GM21515 (cell line): ENCODE measurements around the gene ACACA.

Source experiments
- ATAC-seq: cut with Tn5 transposase; IDR thresholded peaks from one replicate; pipeline ENCODE4 v1.9.1; 2021; ENCODE audit not compliant: unreplicated experiment

Gene ACACA

GRCh38 chr17:37239690-37240334 lies 166.8 kb downstream of the ACACA start:
- ATAC-seq, result no peak

GRCh38 chr17:37234106-37234505 lies 172.5 kb downstream of the ACACA start:
- no peak for ATAC-seq

GRCh38 chr17:37233036-37233435 lies 173.6 kb downstream of the ACACA start:
- no peak for ATAC-seq

GRCh38 chr17:37231887-37232286 lies 174.7 kb downstream of the ACACA start:
- no peak for ATAC-seq

GRCh38 chr17:37230633-37231032 lies 176.0 kb downstream of the ACACA start:
- no peak for ATAC-seq

- no peak for ATAC-seq
Measured at GRCh38 chr17:37225465-37225864, 181.2 kb downstream of the ACACA start.

- ATAC-seq, result no peak
Measured at GRCh38 chr17:37221865-37222264, 184.8 kb downstream of the ACACA start.

GRCh38 chr17:37220607-37220953 lies 186.1 kb downstream of the ACACA start:
- no peak for ATAC-seq

- no peak for ATAC-seq
Measured at GRCh38 chr17:37219876-37220606, 186.6 kb downstream of the ACACA start.

- ATAC-seq, result no peak
Measured at GRCh38 chr17:37218849-37219248, 187.8 kb downstream of the ACACA start.

- ATAC-seq, result no peak
Measured at GRCh38 chr17:37214416-37214815, 192.2 kb downstream of the ACACA start.

- no peak for ATAC-seq
Measured at GRCh38 chr17:37213927-37214326, 192.7 kb downstream of the ACACA start.

- no peak for ATAC-seq
Measured at GRCh38 chr17:37212179-37212578, 194.5 kb downstream of the ACACA start.

- no peak for ATAC-seq
Measured at GRCh38 chr17:37211136-37211535, 195.5 kb downstream of the ACACA start.

- no peak for ATAC-seq
Measured at GRCh38 chr17:37207103-37207502, 199.5 kb downstream of the ACACA start.

GRCh38 chr17:37206299-37206698 lies 200.3 kb downstream of the ACACA start:
- no peak for ATAC-seq

GRCh38 chr17:37200497-37200896 lies 206.1 kb downstream of the ACACA start:
- no peak for ATAC-seq

- ATAC-seq, result no peak
Measured at GRCh38 chr17:37197336-37197735, 209.3 kb downstream of the ACACA start.

GRCh38 chr17:37194208-37194607 lies 212.4 kb downstream of the ACACA start:
- ATAC-seq, result no peak

GRCh38 chr17:37191219-37191618 lies 215.4 kb downstream of the ACACA start:
- no peak for ATAC-seq

GRCh38 chr17:37190493-37190892 lies 216.1 kb downstream of the ACACA start:
- ATAC-seq, result no peak

GRCh38 chr17:37188157-37188556 lies 218.5 kb downstream of the ACACA start:
- no peak for ATAC-seq

GRCh38 chr17:37187262-37187661 lies 219.4 kb downstream of the ACACA start:
- ATAC-seq, result no peak
